HG02623 (cell line): Measurements from ENCODE around the gene TTC23L.
"Not testable (repeated sequence)": the region's sequence is repeated elsewhere in the genome, so short reads cannot be mapped to it uniquely, and the experiment has no call there.

ENCODE experiments used
- ATAC-seq: cut with Tn5 transposase; IDR thresholded peaks from one replicate; pipeline ENCODE4 v1.9.1; 2021; ENCODE audit warnings: moderate library complexity; ENCODE audit not compliant: unreplicated experiment

TTC23L gene

DNA sequence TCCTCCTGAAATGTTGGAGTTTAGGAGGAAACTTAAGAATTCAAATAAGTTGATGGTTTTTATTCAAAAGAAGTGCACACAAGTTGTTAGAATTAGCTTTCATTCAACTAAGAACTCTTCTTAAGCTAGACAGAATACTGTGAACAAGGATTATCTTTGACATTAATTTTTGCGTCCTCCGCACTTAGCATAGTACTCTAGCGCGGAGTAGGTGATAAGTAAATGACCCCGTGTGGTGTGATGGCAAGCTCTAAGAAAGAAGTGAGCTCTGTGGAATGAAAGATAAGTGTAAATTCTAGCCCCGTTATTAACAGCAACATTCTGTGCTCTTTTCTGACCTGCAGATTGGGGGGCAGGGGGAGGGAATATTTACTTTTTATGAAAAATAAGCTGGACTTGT, 77.6 kb downstream of the TTC23L start:
- ATAC-seq, result no peak

- no peak for ATAC-seq
Measured at GRCh38 chr5:34918025-34918424, 79.1 kb downstream of the TTC23L start.

GRCh38 chr5:34919077-34919476, 80.1 kb downstream of the TTC23L start:
- ATAC-seq, result no peak

DNA sequence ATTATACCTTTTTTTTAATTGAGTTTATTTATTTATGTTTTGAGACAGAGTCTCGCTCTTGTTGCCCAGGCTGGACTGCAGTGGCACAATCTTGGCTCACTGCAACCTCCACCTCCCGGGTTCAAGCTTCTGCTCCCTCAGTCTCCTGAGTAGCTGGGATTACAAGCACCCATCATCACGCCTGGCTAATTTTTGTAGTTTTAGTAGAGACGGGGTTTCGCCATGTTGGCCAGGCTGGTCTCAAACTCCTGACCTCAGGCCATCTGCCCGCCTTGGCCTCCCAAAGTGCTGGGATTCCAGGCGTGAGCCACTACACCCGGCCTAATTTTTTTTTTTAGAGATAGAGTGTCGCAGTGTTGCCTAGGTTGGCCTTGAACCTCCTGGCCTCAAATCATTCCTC, 84.3 kb downstream of the TTC23L start:
- ATAC-seq, result not testable (repeated sequence)

DNA sequence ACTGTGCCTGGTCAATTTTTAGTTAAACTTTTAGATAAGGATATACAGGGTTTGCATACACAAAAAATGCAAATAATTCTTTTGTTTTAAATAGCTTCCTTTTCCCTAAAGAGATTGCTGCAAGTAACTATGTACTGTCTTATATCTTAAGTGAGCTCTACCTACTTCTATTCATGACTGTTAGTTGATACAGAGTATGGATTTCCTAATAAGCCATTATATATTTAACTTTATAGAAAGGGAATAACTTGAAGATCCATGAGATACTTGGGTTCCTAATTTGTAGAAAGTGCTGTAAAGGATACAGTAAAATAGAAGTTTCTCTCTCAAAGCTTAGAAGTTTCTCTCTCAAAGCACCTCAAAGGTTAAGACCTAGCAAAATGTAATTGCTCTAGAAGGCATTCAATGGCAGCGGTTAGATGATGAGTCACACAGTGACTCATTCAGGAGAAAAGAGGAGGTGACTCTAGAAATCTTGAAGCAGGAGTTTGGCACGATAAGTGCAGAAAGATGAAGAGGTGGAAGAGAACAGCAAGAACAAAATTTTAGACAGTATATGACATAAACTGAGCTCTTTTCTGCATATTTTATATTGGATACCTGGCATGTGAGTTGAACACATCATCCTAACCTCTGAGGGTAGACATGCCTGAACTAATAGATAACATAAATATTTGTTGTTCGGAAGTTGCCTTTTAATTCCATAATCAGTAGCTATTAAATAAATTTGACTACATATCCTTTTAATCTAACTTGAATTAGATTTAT, 84.9 kb downstream of the TTC23L start:
- no peak for ATAC-seq

DNA sequence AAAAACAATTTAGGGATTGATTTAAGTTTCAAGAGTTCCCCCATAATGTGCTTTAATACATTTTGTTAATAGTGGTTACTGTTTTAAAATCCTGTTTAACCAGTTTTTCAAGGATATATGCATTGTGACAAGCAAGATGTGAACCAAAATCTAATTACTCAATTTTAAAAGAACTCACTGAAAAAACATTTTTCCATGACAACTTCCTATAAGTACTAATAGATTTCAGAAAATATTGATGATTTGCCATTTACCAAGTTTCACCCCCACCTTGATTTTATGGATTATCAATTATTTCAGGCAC, 85.5 kb downstream of the TTC23L start:
- ATAC-seq, result no peak

DNA sequence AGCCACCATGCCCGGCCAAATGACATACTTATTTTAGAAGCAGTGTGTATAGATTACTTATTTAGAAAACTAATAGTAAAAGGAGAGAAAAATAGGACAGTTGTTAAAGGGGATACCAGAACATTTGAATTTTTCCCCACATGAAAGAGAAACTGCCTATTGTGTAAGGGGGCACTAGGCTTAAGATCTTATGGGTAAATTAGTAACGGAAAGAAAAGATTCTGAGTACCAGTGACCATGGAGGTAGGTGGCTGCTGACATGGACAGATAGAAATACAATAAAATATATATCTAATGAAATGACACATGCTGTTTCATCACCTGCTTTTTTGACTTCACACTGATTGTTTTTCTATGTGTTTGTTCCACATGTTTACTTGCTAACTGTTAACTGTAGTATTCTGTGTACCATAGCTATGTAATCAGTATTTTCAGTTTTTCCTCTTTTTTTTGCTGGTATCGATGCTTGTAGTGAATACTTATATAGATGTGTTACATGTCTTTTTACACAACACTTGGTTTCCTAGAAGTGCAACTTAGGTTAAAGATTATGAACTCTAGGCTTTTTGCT, 87.4 kb downstream of the TTC23L start:
- no peak for ATAC-seq

DNA sequence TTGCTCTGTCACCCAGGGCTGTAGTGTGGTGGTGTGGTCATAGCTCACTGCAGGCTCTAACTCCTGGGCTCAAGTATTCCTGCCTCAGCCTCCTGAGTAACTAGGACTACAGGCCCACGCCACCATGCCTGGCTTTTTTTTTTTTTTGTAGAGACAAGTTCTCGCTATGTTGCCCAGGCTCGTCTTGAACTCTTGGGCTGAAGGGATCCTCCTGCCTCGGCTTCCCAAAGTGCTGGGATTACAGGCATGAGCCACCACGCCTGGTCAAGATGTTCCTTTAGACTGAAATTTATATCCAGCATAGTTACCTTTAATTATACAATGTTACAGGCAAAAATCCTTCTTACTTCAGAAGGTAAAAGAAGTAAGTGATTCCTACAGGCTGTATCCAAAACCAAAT, 88.8 kb downstream of the TTC23L start:
- ATAC-seq, result no peak

- ATAC-seq, result no peak
Measured at GRCh38 chr5:34928267-34928666, 89.3 kb downstream of the TTC23L start.

GRCh38 chr5:34929134-34929719, 90.3 kb downstream of the TTC23L start, which contains the start of gene DNAJC21:
Gene DNAJC21 (plus strand): TSS chr5:34929559. CDS start chr5:34929820, 261 bp downstream.
- ATAC-seq, result peak; percentile 84

DNA sequence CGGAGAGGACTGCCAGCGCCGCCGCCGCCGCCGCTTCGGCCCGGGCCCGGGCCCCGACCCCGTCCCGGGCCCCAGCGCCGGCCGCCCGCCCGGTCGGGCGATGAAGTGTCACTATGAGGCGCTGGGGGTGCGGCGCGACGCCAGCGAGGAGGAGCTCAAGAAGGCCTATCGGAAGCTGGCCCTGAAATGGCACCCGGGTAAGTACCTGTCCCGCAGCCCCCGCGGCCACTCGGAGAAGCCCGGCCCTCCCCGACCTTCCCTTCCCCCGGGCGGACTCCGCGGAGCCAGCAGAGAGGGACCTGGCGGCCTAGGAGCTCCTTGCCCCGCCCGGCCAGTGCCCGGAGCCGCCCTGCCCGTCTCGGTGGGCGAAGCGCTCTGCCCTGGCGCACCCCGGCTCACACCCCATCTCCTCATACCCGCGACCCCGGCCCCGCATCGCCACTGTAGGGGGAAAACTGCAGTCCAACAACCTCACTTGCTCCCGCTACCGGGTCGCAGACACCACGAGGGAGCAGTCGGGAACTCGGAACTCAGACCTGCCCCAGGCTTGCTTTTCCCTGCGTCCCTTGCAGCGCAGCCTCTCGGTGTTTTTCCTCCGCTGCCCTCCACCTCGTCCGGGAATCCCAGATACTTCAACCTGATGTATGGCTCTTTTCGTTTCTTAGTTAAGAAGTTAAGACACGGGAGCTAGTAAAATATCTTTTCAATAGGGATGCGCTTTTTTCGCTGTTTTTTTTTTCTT, 90.9 kb downstream of the TTC23L start:
- peak; percentile 69 for ATAC-seq

DNA sequence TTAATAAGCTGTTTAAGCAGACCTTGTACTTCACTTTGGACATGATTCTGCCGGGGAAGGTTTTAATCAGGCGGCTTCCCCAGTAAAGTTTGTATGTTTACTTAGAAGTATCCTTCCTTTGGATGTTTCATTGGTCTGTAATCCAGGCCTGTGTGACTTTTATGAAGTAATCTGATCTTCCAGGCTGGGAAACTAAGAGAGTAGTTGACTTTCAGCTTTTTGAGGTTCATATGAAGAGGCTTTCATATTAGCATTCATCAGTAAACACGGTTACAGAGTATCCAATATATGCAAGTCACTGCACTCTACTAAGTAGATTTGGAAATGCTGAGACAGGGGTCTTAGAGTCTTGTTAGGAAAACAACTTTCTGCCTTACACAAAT, 91.5 kb downstream of the TTC23L start:
- no peak for ATAC-seq

DNA sequence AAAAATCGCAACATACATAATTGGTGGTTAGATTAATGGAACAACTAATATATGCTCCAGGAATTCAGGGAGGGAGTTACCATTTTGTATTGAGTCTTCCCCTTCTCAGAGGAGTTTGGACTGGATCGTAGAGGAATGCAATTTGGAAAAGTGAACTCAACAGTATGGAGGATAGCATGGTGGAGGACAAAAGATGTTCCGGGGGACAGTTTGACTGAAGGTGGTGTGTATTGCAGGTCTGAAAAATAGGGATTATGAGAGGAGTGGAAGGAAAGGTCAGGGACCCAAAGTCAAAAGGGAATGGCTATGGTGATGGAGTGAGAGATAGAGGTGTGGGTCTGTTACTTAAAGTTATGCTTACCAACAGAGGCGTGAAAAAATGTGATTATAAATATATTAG, 91.9 kb downstream of the TTC23L start:
- no peak for ATAC-seq

- ATAC-seq, result no peak
Measured at GRCh38 chr5:34932947-34933346, 94.0 kb downstream of the TTC23L start.

GRCh38 chr5:34941936-34942335, 103.0 kb downstream of the TTC23L start:
- ATAC-seq, result no peak

DNA sequence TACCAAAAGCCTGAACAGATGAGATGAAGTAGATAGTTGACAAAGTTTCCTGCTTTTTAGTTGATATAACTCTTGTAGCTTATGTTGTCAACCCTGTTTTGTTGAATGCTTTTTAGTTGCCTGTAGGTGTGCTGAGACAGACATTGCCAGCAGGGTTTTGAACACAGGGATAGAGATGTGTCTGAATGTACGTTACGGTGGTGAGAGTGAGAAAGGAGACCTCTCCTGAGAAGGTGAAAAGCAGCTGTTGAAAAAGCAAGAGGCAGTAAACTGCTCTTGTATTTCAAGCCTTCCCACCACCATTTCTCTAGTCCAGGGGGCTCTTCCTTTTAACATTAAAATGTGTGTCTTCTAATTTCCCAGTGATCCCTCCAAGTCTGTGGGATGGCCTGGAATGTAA, 105.1 kb downstream of the TTC23L start:
- ATAC-seq, result no peak

DNA sequence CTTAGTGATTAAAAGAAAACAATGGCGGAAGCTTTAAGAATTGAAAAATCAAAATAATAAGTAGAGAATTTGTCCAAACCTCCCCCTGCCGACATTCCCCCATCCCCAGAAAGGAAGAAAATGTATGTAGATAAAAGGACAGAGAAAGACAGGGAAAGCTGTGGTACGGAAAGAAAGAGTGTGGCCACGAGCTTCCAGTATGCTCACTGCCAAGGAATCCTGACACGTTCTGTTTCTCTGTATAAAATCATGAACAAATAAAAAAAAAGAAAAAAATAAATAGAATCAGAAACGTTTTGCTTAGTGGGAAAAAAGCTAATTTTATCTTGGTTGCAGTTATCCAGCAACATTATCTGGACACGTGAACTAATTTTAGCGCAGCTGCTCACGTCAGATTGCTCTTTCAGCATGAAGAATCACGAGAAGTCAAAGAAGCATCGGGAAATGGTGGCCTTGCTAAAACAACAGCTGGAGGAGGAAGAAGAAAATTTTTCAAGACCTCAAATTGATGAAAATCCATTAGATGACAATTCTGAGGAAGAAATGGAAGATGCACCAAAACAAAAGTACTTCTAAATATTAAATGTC, 105.6 kb downstream of the TTC23L start:
- no peak for ATAC-seq
